SJSA1 (cell line): ENCODE measurements around the gene TTYH2. TPM values are rescaled to one million over a fixed set of nuclear protein-coding genes. Genes with fewer than 3 reads are reported as not detected.
"Not testable (repeated sequence)": the region's sequence is repeated elsewhere in the genome, so short reads cannot be mapped to it uniquely, and the experiment has no call there.

ENCODE experiments used
- DNase-seq, 2 experiments: peaks; one replicate each; pipeline ENCODE4 v3.0.0-alpha.2; 2015 to 2020; ENCODE audit warnings: low spot score in 2 of 2, low read depth in 1 of 2
- H3K27ac ChIP-seq: fragments of 250-450 bp; sonication (Bioruptor Pico); 2 replicates; pipeline ENCODE4 v1.5.1; 2020; ENCODE audit warnings: mild to moderate bottlenecking, moderate library complexity
- H3K27me3 ChIP-seq: fragments of 250-450 bp; sonication (Bioruptor Pico); replicated peaks from 2 replicates; pipeline ENCODE4 v1.5.1; 2020; ENCODE audit warnings: mild to moderate bottlenecking, moderate library complexity
- H3K36me3 ChIP-seq: fragments of 250-450 bp; sonication (Bioruptor Pico); 2 replicates; pipeline ENCODE4 v1.5.1; 2020; ENCODE audit warnings: mild to moderate bottlenecking
- H3K4me1 ChIP-seq: fragments of 250-450 bp; sonication (Bioruptor Pico); replicated peaks from 2 replicates; pipeline ENCODE4 v1.6.1; 2021; ENCODE audit warnings: mild to moderate bottlenecking
- H3K4me3 ChIP-seq: fragments of 250-450 bp; sonication (Bioruptor Pico); 2 replicates; pipeline ENCODE4 v1.5.1; 2020; ENCODE audit warnings: mild to moderate bottlenecking
- H3K9me3 ChIP-seq: fragments of 250-450 bp; sonication (Bioruptor Pico); replicated peaks from 2 replicates; pipeline ENCODE4 v1.5.1; 2020; ENCODE audit warnings: mild to moderate bottlenecking
- total RNA-seq: library from RNA; depleted of rRNA; stranded (reverse); fragments of >200 nt; shearing (Covaris generic); gene quantifications from 2 replicates; pipeline ENCODE4 v1.2.3, GENCODE V29; 2014

TTYH2 gene
- total RNA-seq, 1 experiment from 2014 or later: 0.50 TPM

DNA sequence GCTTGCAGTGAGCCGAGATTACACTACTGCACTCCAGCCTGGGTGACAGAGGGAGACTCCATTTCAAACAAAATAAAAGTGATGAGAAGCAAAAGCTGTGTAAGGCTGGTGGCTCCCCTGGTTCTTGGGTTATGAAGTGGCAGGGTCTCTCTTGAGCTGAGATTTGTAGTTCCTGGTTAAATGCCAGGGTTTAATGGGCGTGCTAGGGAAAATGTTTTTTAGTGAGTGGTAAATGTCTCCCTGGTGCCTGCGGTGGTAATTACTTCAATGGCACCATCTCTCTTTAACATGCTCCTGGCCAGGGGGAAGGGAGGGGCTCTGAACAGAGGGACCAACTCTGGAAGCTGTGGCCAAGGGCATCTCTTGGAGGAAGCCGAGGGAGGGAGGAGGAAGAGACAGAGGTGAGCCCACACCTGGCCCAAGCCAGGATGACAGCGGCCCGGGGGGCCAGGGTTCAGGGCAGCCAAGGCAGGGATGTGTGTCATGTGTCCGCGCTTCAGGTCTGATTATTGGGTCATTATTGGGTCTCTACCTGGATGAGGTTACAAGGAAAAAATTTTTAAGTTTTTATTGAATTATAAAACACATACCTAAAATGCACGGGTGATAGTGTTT lies 27.7 kb upstream of the TTYH2 start:
- Histone ChIP-seq H3K4me3 (no peak overlapping the region), H3K27me3 (peaks cover 56% of the 10 kb centered on the region), H3K9me3 (no peaks in the 10 kb centered on the region; the same call in 1 of the 2 replicates), H3K36me3 (no peaks in the 10 kb centered on the region), H3K4me1 (no peaks in the 10 kb centered on the region), H3K27ac (no peak overlapping the region)
- no peak for DNase-seq

DNA sequence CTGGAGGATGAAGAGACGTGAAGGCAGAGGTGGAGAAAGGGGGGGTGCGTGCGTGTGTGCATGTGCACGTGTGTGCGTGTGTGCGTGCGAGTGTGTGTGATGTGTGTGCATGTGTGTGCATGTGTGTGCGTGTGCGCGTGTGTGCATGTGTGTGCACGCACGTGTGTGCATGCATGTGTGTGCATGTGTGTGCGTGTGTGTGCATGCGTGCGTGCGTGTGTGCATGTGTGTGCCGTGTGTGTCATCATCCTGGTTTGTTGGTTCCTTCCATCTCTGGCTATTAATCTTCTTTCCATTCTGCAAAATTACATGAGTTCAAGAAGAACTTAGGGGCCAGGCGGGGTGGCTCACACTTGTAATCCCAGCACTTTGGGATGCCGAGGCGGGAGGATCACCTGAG lies 26.9 kb upstream of the TTYH2 start:
- H3K36me3 ChIP-seq: no peaks in the 10 kb centered on the region
- no peaks in the 10 kb centered on the region for H3K4me1 ChIP-seq
- DNase-seq: no peak
- no peak overlapping the region for H3K4me3 ChIP-seq
- no peaks in the 10 kb centered on the region; the same call in 1 of the 2 replicates for H3K9me3 ChIP-seq
- no peak overlapping the region for H3K27ac ChIP-seq
- peaks cover 51% of the 10 kb centered on the region for H3K27me3 ChIP-seq

DNA sequence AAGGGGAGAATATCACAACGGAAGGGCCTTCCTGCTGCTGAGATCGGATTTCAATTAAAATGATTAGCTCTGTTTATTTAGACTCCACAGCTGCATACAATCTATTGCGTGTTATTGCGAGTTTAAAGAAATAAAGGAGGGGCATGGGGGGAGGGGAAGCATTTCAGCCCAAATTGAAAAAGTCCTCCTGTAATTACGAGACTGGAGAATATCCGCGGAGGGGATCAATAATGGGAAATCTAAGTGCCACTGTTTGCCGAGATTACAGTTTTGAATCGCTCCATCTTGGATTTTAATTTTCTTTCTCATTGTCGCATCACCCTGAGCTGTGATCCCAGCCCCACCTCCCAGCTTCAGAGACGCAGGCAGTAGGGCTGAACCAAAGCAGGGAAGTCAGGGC lies 25.6 kb upstream of the TTYH2 start:
- DNase-seq: no peak
- Histone ChIP-seq H3K36me3 (no peaks in the 10 kb centered on the region), H3K27ac (no peak overlapping the region), H3K27me3 (peaks cover 43% of the 10 kb centered on the region), H3K9me3 (no peaks in the 10 kb centered on the region; the same call in 1 of the 2 replicates), H3K4me3 (no peak overlapping the region), H3K4me1 (no peaks in the 10 kb centered on the region)

DNA sequence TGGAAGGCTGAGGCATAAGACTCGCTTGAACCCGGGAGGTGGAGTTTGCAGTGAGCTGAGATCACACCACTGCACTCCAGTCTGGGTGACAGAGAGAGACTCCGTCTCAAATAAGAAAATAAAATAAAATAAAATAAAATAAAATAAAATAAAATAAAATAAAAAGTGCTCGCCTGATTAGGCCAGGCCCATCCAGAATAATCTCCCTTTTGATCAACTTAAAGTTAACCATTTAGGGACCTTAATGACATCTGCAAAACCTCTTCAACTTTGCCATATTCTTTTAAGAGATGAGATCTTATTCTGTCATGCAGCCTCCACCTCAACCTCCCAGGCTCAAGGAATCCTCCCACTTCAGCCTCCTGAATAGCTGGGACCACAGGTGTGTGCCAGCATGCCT lies 24.7 kb upstream of the TTYH2 start:
- peaks cover 46% of the 10 kb centered on the region for H3K27me3 ChIP-seq
- H3K36me3 ChIP-seq, H3K4me1 ChIP-seq, H3K9me3 ChIP-seq, DNase-seq, H3K4me3 ChIP-seq, H3K27ac ChIP-seq: not testable (repeated sequence)

DNA sequence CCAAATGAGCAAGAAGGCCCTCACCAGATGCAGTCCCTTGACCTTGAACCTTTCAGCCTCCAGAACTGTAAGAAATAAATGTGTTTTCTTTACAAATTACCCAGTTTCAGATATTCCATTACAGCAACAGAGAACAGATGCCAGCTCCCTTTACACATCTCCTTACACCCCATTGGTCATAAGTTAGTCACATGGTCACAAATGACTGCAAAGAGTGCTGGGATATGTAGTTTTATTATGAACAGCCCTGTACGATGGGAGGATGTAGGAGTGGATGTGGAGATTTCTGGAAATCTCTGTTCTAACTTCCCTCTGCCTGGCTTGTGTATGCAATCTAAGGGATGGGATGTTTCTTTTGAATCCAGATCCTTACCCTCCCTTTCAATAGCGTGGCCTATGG lies 23.2 kb upstream of the TTYH2 start:
- H3K9me3 ChIP-seq: no peaks in the 10 kb centered on the region; the same call in 1 of the 2 replicates
- H3K4me3 ChIP-seq: no peak overlapping the region
- no peak for DNase-seq
- no peak overlapping the region for H3K27ac ChIP-seq
- H3K27me3 ChIP-seq: peaks cover 51% of the 10 kb centered on the region
- no peaks in the 10 kb centered on the region for H3K36me3 ChIP-seq
- no peaks in the 10 kb centered on the region for H3K4me1 ChIP-seq

DNA sequence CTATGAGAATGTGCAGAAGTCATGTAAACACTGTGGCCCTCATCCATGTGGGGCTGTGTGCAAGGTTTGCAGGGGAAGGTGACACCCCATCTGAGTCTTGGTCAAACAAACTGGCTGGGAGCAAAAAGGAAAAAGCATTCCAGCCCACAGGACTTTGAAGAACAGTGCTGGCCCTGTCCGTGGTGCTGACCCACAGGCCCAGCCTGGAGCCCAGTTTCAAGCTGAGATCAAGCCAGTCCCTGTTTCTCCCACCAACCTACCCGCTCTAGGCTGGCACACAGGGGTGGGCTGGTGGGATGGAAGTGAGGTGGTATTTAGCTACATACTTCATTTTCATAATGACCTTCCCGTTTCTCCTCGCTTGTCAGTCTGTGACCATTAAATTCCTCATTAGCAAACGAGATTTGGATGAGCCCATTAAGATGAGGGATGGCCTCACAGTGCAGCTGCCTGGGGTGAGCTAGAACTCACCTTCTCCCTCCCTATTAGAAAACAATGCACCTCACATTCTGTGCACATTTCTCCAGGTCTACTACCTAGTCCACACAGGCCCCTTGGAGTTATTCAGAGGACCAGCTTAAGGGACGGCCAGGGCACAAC lies 22.5 kb upstream of the TTYH2 start:
- H3K27ac ChIP-seq: no peak overlapping the region
- H3K9me3 ChIP-seq: no peaks in the 10 kb centered on the region; the same call in 1 of the 2 replicates
- DNase-seq: no peak
- peaks cover 53% of the 10 kb centered on the region for H3K27me3 ChIP-seq
- no peak overlapping the region for H3K4me3 ChIP-seq
- H3K4me1 ChIP-seq: no peaks in the 10 kb centered on the region
- H3K36me3 ChIP-seq: no peaks in the 10 kb centered on the region

DNA sequence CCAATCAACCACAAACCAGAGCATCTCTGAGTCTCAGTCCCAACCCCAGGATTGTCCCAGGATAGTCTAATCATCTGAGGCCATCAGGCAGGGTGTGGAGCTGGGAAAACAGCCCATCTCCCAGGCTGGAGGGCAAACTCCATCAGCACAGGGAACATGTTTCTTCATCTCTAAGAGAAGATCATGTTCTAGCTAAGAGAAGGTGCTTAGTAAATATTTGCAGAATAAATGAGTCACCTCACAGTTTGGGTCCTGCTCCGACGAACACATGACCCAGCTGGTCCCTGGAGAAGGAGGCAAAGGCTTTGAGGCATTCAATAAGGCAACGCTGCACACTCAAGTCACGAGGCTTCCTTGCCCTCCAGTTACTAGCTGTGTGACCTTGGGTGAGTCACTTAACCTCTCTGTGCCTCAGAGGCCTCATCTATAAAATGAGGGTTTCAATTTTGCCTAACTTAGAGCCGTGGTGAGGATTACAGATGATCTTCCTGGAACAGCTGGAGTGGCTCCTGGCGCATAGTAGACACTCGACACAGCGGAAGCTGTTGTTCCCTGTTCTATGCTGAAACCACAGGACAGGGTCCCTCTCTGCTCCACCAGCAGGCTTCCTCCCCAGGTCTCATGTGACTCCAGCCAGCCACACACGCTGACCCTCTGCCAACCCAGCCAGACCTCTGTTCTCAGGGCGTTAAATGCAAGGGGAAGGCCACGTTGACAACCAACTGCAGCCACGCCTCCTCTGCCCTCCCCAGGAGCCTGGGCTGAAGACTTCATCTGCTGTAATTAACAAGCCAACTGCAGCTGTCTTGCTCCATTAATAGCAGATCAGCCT lies 20.2 kb upstream of the TTYH2 start:
- Histone ChIP-seq H3K9me3 (no peaks in the 10 kb centered on the region; the same call in 1 of the 2 replicates), H3K27me3 (peaks cover 63% of the 10 kb centered on the region), H3K36me3 (no peaks in the 10 kb centered on the region), H3K27ac (no peak overlapping the region), H3K4me1 (no peaks in the 10 kb centered on the region), H3K4me3 (no peak overlapping the region)
- DNase-seq: no peak

DNA sequence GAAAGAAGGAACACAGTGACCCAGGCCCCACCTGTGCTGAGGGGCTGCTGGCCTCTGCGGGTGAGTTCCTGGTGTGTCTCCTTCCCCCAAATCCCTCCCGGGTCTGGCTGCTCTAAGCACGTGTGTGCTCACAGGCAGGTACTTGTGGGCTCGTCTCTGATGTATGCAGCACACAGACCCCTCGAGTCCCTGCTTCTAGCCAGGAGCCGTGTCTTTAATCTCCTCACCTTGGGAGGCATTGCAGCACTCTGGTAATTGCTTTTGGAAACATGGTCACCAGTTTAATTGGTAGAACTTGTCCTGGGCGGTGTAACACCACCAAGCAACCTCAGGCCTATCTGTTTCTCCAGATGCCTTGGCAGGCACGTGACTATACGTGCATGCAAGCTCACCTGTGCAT lies 18.7 kb upstream of the TTYH2 start:
- Histone ChIP-seq H3K4me1 (0 out of 2 replicates have a peak, but pooled peaks cover 3% of the 10 kb centered on the region), H3K27me3 (peaks cover 73% of the 10 kb centered on the region), H3K36me3 (no peaks in the 10 kb centered on the region), H3K27ac (no peak overlapping the region), H3K4me3 (no peak overlapping the region), H3K9me3 (no peaks in the 10 kb centered on the region; the same call in 1 of the 2 replicates)
- no peak for DNase-seq

DNA sequence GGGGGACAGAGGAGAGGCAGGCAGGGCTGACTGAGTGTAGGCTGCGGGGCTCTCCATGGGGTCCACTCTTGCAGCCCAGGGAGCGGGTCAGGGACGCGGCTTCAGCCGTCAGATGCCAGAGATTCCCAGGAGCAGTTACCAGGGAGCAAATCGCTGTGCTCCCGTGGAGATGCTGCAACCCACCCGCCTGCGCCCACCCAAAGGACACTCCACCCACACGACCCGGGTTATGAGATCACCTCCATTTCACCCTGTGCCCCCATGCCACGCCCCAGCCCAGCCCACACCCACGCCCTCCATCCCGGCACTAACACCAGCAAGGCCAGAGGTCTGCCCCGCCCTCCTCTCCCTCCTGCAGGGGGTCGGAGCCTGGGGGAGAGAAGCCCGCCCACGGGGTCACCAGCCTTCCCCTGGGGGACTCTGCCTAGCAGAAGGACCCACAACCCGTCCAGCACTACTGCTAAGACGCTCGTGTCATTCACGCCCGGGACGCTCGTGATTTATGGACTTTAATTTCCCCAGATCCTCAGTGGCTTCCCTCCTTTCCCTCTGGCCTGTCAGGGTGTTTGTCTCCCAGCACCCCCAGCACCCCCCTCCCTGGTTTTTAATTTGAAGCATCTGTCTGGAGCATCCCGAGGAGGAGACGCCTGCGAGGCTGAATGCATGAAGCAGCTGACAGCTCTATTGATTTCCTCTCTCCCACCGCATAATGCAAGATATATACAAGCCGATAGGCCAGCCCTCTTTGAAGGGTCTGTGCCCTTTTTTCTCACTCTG lies 16.6 kb upstream of the TTYH2 start:
- H3K4me3 ChIP-seq: no peak overlapping the region
- peaks cover 89% of the 10 kb centered on the region for H3K27me3 ChIP-seq
- H3K4me1 ChIP-seq: 0 out of 2 replicates have a peak, but pooled peaks cover 4% of the 10 kb centered on the region
- no peaks in the 10 kb centered on the region for H3K9me3 ChIP-seq
- no peak overlapping the region for H3K27ac ChIP-seq
- H3K36me3 ChIP-seq: no peaks in the 10 kb centered on the region
- DNase-seq: no peak

DNA sequence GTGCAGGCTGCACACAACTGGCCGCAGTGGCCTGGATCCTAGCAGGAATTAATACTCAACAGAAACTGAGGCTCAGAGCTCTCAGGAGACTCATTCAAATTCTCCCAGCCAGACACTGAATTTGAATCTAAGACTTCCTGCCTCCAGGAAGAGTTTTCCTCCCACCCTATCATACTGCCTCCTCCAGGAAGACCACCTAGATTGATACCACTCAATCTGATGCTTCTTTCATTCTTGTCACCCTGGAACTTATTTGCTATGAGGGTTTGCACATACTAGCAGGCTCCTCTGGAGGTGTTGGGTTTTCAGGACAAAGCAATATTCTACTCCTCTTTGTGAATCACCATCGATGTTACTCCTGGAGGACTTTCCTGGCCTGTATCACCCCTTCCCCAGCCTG lies 15.6 kb upstream of the TTYH2 start:
- DNase-seq: no peak
- Histone ChIP-seq H3K4me3 (no peak overlapping the region), H3K4me1 (0 out of 2 replicates have a peak, but pooled peaks cover 4% of the 10 kb centered on the region), H3K9me3 (no peaks in the 10 kb centered on the region), H3K36me3 (no peaks in the 10 kb centered on the region), H3K27me3 (peaks cover 97% of the 10 kb centered on the region), H3K27ac (no peak overlapping the region)

DNA sequence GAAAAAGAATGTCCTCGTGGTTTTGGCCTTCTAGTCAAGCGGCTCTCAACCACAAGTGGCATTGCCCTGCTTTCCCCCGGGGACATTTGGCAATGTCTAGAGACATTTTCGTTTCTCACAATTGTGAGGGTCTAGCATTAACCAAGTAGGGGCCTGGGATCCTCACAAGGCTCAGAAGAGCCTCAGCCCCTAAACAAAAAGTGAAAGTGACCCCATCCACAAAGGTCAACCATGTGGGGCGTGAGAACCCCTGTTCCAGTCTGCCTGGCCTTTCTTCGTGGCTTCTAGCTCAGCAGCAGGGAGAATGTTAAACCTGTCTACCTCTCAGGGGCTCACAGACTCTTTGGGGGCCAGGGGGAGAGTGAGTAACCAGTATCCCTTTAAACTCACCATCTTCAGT lies 14.7 kb upstream of the TTYH2 start:
- Histone ChIP-seq H3K9me3 (no peaks in the 10 kb centered on the region), H3K4me1 (0 out of 2 replicates have a peak, but pooled peaks cover 4% of the 10 kb centered on the region), H3K27ac (no peak overlapping the region), H3K36me3 (peaks cover 2% of the 10 kb centered on the region), H3K27me3 (peaks cover 93% of the 10 kb centered on the region), H3K4me3 (no peak overlapping the region)
- no peak for DNase-seq

DNA sequence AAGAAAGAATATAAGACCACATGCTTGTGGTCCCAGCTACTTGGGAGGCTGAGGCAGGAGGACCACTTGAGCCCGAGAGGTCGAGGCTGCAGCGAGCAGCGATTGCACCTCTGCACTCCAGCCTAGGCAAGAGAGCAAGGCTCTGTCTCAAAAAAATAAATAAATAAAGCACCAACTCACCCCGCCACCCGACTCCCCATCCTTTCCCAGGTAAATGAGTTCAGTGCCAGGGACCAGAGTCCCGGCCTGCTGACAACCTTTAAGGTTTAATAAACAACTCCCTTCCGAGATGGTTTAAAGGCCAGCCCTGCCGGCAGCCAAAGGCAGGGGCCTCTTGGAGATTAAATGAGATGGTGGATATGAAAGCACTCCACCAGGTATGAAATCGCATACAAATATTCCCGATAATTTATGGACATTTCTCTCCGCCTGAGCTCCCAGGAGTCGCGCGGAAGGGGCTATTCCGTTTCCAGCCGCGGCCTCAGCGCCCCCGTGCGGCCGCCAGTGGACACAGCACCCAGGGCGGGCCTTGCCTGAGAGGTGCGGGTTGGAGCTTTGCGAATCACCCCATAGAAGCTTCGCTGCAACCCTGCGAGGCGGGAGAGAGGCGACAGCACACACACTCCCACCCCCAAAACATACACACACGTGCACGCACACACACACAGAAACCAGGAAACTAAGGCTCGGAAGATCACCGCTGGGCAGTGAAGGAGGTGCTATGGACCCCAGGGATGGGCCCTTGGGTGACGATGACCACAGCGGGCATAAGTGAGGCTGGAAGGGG lies 13.9 kb upstream of the TTYH2 start:
- Histone ChIP-seq H3K9me3 (no peaks in the 10 kb centered on the region), H3K27me3 (peaks cover 86% of the 10 kb centered on the region), H3K4me1 (peaks cover 7% of the 10 kb centered on the region), H3K27ac (no peak overlapping the region), H3K4me3 (no peak overlapping the region), H3K36me3 (peaks cover 10% of the 10 kb centered on the region)
- peak in 1 of 2 experiments; percentile 58 for DNase-seq

DNA sequence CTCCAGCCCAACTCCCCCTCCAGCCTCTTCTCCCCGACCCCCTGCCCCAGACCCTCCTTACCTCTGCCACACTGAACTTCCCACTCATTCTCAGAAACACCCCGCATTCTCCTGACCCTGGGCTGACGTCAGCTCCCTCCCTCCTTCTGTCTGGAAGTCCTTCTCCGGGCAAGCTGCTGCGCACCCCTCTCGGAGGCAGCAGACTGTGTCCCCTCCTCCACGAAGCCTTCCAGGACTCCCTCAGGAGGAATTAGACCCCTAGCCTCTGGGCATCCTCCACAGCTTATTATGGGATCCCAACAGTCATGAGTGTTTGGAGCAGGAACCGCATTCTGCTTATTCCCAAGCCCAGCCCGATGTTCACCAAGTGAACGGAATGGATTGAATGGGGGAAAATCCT lies 13.3 kb upstream of the TTYH2 start:
- no peak overlapping the region for H3K27ac ChIP-seq
- H3K9me3 ChIP-seq: no peaks in the 10 kb centered on the region
- peaks cover 13% of the 10 kb centered on the region for H3K4me1 ChIP-seq
- no peak overlapping the region for H3K4me3 ChIP-seq
- no peak for DNase-seq
- peaks cover 16% of the 10 kb centered on the region for H3K36me3 ChIP-seq
- H3K27me3 ChIP-seq: peaks cover 80% of the 10 kb centered on the region
